HUES48 (cell line): Measurements from ENCODE around the gene TEX14.
A peak's percentile ranks its signal among the peaks of the same experiment; 100 is the strongest.

Experiments used
- H3K27ac ChIP-seq: one replicate; pipeline ENCODE4 v1.7.0; 2013; ENCODE audit warnings: low read depth, low read length, inconsistent platforms
- H3K27me3 ChIP-seq: 2 replicates; pipeline ENCODE4 v1.6.1; 2013; ENCODE audit warnings: mild to moderate bottlenecking, low read length; ENCODE audit not compliant: control insufficient read depth, insufficient read depth
- H3K36me3 ChIP-seq: 2 replicates; pipeline ENCODE4 v1.6.1; 2013; ENCODE audit warnings: low read length; ENCODE audit not compliant: control insufficient read depth, insufficient read depth
- H3K4me1 ChIP-seq: 2 replicates; pipeline ENCODE4 v1.6.1; 2013; ENCODE audit warnings: mild to moderate bottlenecking, low read length; ENCODE audit not compliant: control insufficient read depth, insufficient read depth
- H3K4me3 ChIP-seq: 2 replicates; pipeline ENCODE4 v1.5.1; 2013; ENCODE audit warnings: mild to moderate bottlenecking, low read depth, low read length
- H3K9ac ChIP-seq: 2 replicates; pipeline ENCODE4 v1.6.1; 2013; ENCODE audit warnings: mild to moderate bottlenecking, low read depth, low read length, moderate library complexity
- H3K9me3 ChIP-seq: 2 replicates; pipeline ENCODE4 v1.6.1; 2013; ENCODE audit warnings: low read length; ENCODE audit not compliant: control insufficient read depth, insufficient read depth

The TEX14 gene

DNA sequence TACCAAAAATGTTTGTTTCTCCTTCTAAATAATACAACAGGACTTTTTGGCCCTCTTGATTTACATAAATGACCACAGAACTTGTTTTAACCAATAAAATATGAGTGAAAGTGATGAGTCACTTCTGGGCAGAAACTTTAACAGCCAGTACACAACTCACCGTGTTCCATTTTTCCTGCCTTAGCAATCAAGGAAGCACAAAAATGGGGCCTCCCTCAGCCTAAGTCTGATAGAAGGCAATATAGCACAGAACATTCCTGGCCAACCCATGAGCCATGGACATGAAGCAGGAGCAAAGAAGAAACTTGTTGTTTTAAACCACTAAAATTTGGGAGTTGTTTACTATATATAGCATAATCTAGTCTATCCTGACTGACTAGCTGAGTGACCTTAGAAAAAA is 116.3 kb downstream of the TEX14 start:
- Histone ChIP-seq H3K27ac (no peak overlapping the region), H3K9ac (no peak overlapping the region), H3K27me3 (no peaks in the 10 kb centered on the region), H3K9me3 (no peaks in the 10 kb centered on the region), H3K4me3 (no peak overlapping the region), H3K4me1 (no peaks in the 10 kb centered on the region), H3K36me3 (no peaks in the 10 kb centered on the region)

DNA sequence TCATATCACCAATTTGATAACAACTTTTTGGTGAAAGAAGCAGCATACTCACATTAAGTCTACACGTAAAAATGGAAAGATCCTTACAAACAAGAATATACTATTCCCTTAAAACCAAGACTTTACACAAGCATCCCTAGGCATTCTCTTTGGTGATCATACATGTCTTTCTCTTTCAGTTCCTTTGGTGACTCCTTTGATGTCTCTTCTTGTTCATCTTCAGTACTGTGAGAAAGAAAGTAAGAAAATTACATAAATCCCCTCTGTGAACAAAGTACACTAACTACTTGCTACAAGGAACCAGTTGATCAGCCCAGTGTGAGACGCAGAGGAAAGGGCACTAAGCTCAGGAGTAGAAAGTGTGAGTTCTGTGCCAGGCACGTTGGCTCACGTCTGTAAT is 117.8 kb downstream of the TEX14 start:
- no peak overlapping the region for H3K9ac ChIP-seq
- H3K9me3 ChIP-seq = no peaks in the 10 kb centered on the region
- no peak overlapping the region for H3K27ac ChIP-seq
- no peaks in the 10 kb centered on the region for H3K4me1 ChIP-seq
- H3K36me3 ChIP-seq = no peaks in the 10 kb centered on the region
- H3K4me3 ChIP-seq = no peak overlapping the region
- no peaks in the 10 kb centered on the region for H3K27me3 ChIP-seq

DNA sequence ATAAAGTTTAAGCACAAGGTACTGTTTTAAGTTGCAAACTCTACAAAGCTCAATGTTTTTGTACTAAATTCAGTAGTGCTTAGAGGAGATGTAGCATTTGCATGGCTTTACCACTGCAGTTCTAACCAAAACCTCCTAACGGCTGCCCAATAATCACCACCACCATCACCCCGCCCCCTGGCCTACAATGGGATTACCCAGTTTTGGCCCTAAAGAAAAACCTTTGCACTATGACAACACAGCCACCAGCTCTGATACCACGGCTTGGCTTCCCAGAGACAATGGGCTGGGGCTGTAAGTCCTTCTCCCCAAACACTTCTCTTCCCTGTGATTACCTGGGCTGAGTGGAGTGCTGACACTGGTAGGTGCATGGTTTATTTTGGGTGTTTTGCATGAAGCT is 119.0 kb downstream of the TEX14 start:
- Histone ChIP-seq H3K36me3 (no peaks in the 10 kb centered on the region), H3K27me3 (no peaks in the 10 kb centered on the region), H3K4me1 (peaks cover 6% of the 10 kb centered on the region; the same call in 1 of the 2 replicates)

DNA sequence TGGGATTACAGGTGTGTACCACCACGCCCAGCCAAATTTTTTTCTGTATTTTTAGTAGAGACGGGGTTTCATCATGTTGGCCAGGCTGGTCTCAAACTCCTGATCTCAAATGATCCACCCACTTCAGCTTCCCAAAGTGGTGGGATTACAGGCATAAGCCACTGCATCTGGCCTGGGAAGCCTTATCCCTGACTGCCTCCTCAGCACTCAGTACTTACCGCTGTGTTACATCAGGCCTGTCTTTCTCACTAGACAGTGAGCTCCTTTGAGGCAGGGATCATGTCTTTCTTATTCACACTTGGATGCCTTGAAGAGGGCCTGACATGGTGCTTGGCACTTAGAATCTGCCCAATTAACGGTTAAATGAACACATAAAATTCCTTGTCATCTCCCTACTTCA is 121.1 kb downstream of the TEX14 start:
- Histone ChIP-seq H3K9ac (no peak overlapping the region), H3K4me3 (no peak overlapping the region), H3K27me3 (no peaks in the 10 kb centered on the region), H3K27ac (no peak overlapping the region), H3K36me3 (no peaks in the 10 kb centered on the region), H3K9me3 (no peaks in the 10 kb centered on the region), H3K4me1 (peaks cover 12% of the 10 kb centered on the region)

More for the DNA sequence above, 119.0 kb downstream of the TEX14 start:
- H3K4me3 ChIP-seq = no peak overlapping the region
- H3K9me3 ChIP-seq = no peaks in the 10 kb centered on the region
- H3K27ac ChIP-seq = no peak overlapping the region
- H3K9ac ChIP-seq = no peak overlapping the region

DNA sequence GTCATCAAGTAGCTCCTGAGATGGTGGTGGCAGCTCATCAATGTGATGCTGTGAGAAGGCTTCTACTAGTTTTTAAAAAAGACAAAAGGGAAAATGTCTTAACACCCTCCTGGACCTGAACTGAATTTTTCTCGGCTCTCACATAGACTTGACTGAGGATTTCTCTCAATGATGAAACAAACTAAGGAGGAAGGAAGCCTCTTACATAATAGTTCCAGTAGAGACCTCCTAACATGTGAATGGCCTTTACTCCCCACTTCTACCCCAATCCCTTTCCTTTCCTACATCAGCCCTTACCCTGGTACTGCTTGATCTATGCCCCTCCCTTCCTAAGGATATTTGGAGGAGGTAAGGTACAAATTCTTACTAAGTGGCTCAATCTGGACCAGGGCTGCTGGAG is 122.6 kb downstream of the TEX14 start:
- H3K9me3 ChIP-seq = no peaks in the 10 kb centered on the region

DNA sequence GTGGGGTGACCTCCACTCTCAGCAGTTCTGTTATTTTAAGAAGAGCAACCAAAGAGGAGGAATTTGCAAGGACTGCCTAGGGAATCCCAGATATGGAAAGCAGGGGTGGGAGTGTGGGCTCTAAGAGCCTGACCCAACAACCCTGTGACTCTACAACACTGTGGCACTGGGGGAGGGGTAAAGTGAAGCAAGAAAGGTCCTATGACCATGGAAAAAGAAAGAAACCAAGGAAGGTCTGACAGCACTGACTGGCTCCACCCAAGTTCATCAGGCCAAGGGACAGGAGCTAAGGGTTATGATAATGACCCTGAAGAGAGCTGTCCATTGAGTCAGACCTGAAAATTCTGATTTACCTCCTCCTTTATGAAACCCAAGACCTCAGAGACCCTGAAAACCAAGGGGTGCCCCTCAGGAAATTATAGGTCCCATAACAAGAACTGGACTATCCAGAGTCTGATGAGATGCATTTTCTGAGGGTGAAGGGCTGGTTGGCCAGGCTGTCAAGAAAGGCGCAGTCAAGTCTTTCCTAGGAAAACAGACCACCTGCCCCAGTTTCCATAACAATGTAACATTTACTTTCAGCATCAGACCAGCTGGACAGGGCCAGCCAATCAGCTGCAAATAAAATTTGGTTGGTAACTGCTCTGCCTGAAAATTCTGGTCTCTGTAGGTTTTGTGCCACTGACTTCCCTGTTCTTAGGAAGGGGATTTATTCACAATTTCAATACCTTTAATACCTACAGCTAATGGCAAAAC is 123.6 kb downstream of the TEX14 start:
- Histone ChIP-seq H3K9ac (no peak overlapping the region), H3K4me1 (peaks cover 30% of the 10 kb centered on the region), H3K27ac (no peak overlapping the region), H3K36me3 (no peaks in the 10 kb centered on the region), H3K9me3 (no peaks in the 10 kb centered on the region), H3K4me3 (no peak overlapping the region), H3K27me3 (no peaks in the 10 kb centered on the region)

More for the DNA sequence above, 122.6 kb downstream of the TEX14 start:
- H3K36me3 ChIP-seq = no peaks in the 10 kb centered on the region
- H3K4me1 ChIP-seq = peaks cover 26% of the 10 kb centered on the region
- no peak overlapping the region for H3K9ac ChIP-seq
- no peak overlapping the region for H3K4me3 ChIP-seq
- H3K27ac ChIP-seq = no peak overlapping the region
- no peaks in the 10 kb centered on the region for H3K27me3 ChIP-seq

DNA sequence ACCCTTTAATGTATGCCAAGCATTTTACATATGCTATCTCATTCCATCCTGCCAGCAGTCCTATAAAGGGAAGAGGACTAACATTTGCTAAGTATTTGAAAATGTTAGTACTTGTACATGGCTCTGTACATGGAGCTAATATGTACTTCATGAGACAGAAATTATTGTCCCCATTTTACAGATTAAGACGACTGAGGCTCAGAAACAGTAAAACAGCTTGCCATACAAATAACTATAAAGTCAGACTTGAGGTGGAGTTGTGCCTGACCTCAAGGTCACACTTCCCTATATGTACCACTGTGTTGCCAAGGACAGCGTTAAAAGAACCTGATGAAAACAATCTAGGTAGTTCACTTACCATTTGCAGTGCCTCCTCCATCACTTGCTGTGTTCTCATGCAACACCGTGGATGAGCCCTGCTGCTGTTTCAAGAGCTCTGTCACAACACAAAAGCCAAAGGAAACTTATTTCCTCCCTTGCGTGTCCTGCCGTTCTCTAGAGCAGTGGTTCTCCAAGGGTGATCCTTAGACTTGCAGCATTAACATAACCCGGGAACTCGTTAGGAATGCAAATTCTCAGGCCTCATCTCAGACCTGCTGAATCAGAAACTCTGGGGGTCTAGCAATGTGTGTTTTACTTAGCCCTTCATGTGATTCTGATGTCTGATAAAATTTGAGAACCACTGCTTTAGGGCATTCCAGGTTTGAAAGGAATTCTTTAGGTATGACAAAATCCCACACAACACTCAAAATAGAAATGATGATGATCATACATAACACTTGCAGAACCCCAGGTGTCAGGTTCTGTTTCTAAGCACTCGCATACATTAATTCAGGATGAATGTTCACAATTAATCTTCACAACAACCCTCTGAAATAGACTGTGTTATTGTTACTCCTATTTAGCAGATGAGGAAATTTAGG is 126.2 kb downstream of the TEX14 start:
- Histone ChIP-seq H3K27me3 (no peaks in the 10 kb centered on the region), H3K27ac (peak overlapping the region; percentile 68), H3K4me1 (peaks cover 30% of the 10 kb centered on the region), H3K9me3 (no peaks in the 10 kb centered on the region), H3K9ac (0 out of 2 replicates have a peak overlapping the region, but pooled peaks have one; percentile 13), H3K4me3 (peak overlapping the region; percentile 33; the same call in 1 of the 2 replicates), H3K36me3 (no peaks in the 10 kb centered on the region)

DNA sequence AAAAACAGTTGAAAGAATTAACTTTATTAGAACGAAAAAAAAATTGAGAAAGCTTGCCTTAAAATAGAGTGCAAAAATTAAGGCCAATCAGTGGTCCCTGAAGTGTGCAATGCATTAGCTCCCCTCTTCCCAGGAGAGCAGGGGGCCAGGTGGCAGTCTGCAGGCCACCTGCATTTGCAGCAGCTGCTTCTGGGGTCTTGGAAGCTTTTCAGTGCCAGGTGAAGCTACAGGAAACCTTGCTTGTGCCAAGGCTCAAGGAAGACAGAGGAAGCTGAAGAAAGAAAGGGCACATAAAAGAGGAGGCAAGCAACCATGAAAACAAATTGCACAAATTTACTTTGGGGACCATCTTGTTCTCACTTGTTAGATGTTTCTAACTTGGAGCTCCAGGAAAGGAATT is 126.9 kb downstream of the TEX14 start:
- Histone ChIP-seq H3K9me3 (no peaks in the 10 kb centered on the region), H3K27ac (no peak overlapping the region), H3K36me3 (no peaks in the 10 kb centered on the region), H3K27me3 (no peaks in the 10 kb centered on the region), H3K4me1 (peaks cover 30% of the 10 kb centered on the region), H3K9ac (no peak overlapping the region), H3K4me3 (peak overlapping the region; percentile 33; the same call in 1 of the 2 replicates)

DNA sequence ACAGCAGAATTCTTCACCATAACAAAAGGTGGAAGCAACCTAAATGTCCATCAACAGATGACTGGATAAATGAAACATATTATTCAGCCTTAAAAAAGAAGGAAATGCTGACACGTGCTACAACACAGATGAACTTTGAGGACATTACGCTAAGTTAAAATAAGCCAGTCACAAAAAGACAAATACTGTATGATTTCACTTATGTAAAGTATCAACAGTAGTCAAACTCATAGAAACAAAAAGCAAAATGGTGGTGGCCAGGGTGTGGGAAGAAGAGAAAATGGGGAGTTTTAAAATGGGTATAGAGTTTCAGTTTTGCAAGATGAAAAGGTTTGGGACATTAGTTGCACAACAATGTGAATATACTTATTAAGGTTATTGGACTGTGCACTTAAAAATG is 127.6 kb downstream of the TEX14 start:
- H3K36me3 ChIP-seq = no peaks in the 10 kb centered on the region
- H3K9me3 ChIP-seq = no peaks in the 10 kb centered on the region
- H3K4me3 ChIP-seq = no peak overlapping the region
- H3K4me1 ChIP-seq = peaks cover 30% of the 10 kb centered on the region
- no peak overlapping the region for H3K27ac ChIP-seq
- H3K27me3 ChIP-seq = no peaks in the 10 kb centered on the region
- no peak overlapping the region for H3K9ac ChIP-seq

DNA sequence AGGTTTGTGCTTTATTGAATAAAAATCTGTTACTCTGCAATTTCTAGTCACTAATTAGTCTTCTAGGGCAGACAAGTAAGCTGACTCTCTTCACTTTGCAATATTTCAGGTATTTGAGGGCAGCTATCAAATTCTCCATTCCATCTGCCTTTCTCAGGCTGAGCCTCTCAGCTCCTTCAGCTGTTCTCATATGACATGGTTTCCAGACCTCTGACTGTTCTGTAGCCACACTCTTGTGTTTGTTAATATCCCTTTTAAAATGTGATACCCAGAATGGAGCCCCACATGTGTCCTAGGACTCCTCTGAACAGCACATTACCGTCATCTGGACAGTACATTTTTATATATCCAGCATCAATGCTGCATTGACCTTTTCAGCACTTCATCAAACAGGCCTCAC is 131.3 kb downstream of the TEX14 start:
- Histone ChIP-seq H3K36me3 (no peaks in the 10 kb centered on the region; the same call in 1 of the 2 replicates), H3K27me3 (no peaks in the 10 kb centered on the region), H3K9ac (no peak overlapping the region), H3K9me3 (no peaks in the 10 kb centered on the region), H3K27ac (no peak overlapping the region), H3K4me1 (peaks cover 15% of the 10 kb centered on the region), H3K4me3 (no peak overlapping the region)

DNA sequence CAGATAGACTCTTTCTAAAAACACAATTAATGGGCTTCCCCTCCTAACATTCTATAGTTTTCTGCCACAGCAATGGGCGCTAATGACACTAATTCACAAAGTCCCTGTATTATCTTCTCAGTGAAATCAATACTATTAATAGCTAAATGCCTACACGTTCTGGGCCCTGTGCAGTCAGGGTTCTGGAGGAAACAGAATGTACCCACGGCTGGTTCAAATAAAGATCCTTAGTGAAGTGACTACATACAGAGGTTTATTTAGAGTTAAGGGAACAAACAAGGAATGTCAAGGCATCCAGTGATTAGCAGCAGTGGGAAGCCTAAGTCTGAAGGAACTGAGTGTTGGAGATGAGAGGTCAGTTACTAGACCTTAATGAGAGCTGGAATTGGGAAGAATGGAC is 133.9 kb downstream of the TEX14 start:
- H3K36me3 ChIP-seq = no peaks in the 10 kb centered on the region; the same call in 1 of the 2 replicates
- H3K9ac ChIP-seq = no peak overlapping the region
- H3K4me1 ChIP-seq = no peaks in the 10 kb centered on the region
- H3K27me3 ChIP-seq = no peaks in the 10 kb centered on the region
- no peak overlapping the region for H3K4me3 ChIP-seq
- no peaks in the 10 kb centered on the region for H3K9me3 ChIP-seq
- no peak overlapping the region for H3K27ac ChIP-seq
